Endothelial cell of umbilical vein (primary cell): Measurements from ENCODE around the gene RNF169. TPM values are rescaled to one million over a fixed set of nuclear protein-coding genes. Genes with fewer than 3 reads are reported as not detected.

ENCODE experiments used
- BruUV-seq: library from RNA; stranded (reverse); fragments of 400-500 nt; replicated peaks from 2 replicates; lab custom pipeline; 2021; lab: Mats Ljungman, UMichigan
- CTCF ChIA-PET: fragments of 300-600, 350-600 bp; sonication (Branson Sonifier 250); formaldehyde crosslinking; loops from one replicate; lab custom pipeline; 2021; ENCODE audit warnings: antibody characterized with exemption, inconsistent platforms; lab: Charles Lee
- POLR2A ChIA-PET: fragments of 300-600, 350-600 bp; sonication (Branson Sonifier 250); formaldehyde crosslinking; loops from one replicate; lab custom pipeline; 2021; ENCODE audit warnings: antibody characterized with exemption, inconsistent platforms; lab: Charles Lee
- DNase-seq: peaks from one replicate; pipeline ENCODE4 v3.0.0-alpha.2; 2011; ENCODE audit warnings: low read depth, low spot score
- FAIRE-seq: peaks from 2 replicates; lab custom pipeline; 2011; peaks lifted over from hg19 to GRCh38; lab: Jason Lieb, UNC
- H2AFZ ChIP-seq: 2 replicates; pipeline ENCODE4 v1.6.0; 2012; ENCODE audit warnings: low read depth, low read length, control low read depth, inconsistent platforms
- H3K27ac ChIP-seq: 2 replicates; pipeline ENCODE4 v1.5.1; 2011; ENCODE audit warnings: low read depth, mild to moderate bottlenecking, control low read depth, low read length, moderate library complexity; ENCODE audit not compliant: insufficient read depth
- H3K27me3 ChIP-seq, 2 experiments: 2 replicates each; pipeline versions ENCODE4 v1.6.0 to v1.6.1; 2011; ENCODE audit warnings: low read length in 2 of 2, mixed read lengths in 1 of 2; ENCODE audit not compliant: control insufficient read depth in 2 of 2, insufficient read depth in 2 of 2
- H3K36me3 ChIP-seq, 2 experiments: 2 replicates in 1 of 2; 3 replicates in 1 of 2; pipeline ENCODE4 v1.5.1; 2011; ENCODE audit warnings: low read length in 2 of 2, mild to moderate bottlenecking in 1 of 2, moderate library complexity in 1 of 2; ENCODE audit not compliant: control insufficient read depth in 2 of 2, insufficient read depth in 2 of 2; ENCODE audit errors: extremely low read depth in 1 of 2
- H3K4me1 ChIP-seq: 3 replicates; pipeline ENCODE4 v1.5.1; 2011; ENCODE audit warnings: mild to moderate bottlenecking, low read length; ENCODE audit not compliant: control insufficient read depth, insufficient read depth; ENCODE audit errors: extremely low read depth
- H3K4me2 ChIP-seq: 2 replicates; pipeline ENCODE4 v1.6.1; 2011; ENCODE audit warnings: low read length, control low read depth, mixed read lengths; ENCODE audit not compliant: insufficient read depth
- H3K4me3 ChIP-seq, 3 experiments: fragments of 200-600 bp in 1 of 3; sonication (generic), shearing (Covaris generic) in 1 of 3; replicated peaks in 1 of 3; 2 replicates each; pipeline ENCODE4 v1.5.1; 2011 to 2016; ENCODE audit warnings: control low read depth in 3 of 3, low read length in 3 of 3, mild to moderate bottlenecking in 2 of 3, inconsistent platforms in 1 of 3, low read depth in 1 of 3, moderate library complexity in 1 of 3; ENCODE audit not compliant: insufficient read depth in 1 of 3
- H3K79me2 ChIP-seq: 2 replicates; pipeline ENCODE4 v1.6.0; 2012; ENCODE audit warnings: low read length, inconsistent platforms; ENCODE audit not compliant: control insufficient read depth, insufficient read depth
- H3K9ac ChIP-seq: replicated peaks from 2 replicates; pipeline ENCODE3; 2011; ENCODE audit warnings: low read length, control low read depth; ENCODE audit not compliant: insufficient read depth; ENCODE audit errors: extremely low read depth
- H3K9me1 ChIP-seq: replicated peaks from 3 replicates; pipeline ENCODE4 v1.6.0; 2011; ENCODE audit warnings: mild to moderate bottlenecking, low read length; ENCODE audit not compliant: control insufficient read depth, insufficient read depth; ENCODE audit errors: extremely low read depth
- H3K9me3 ChIP-seq: replicated peaks from 2 replicates; pipeline ENCODE4 v1.5.1; 2012; ENCODE audit warnings: low read length, inconsistent platforms; ENCODE audit not compliant: control insufficient read depth, insufficient read depth
- H4K20me1 ChIP-seq: replicated peaks from 2 replicates; pipeline ENCODE3; 2011; ENCODE audit warnings: mild to moderate bottlenecking, low read length; ENCODE audit not compliant: control insufficient read depth, insufficient read depth; ENCODE audit errors: extremely low read depth
- CTCF ChIP-seq, 2 donors: IDR thresholded peaks; 1 replicate in 1 of 2; 2 replicates in 1 of 2; pipeline ENCODE4 v1.5.1; 2011; ENCODE audit warnings: low read length in 2 of 2, mild to moderate bottlenecking in 2 of 2, moderate library complexity in 2 of 2, control low read depth in 1 of 2, inconsistent platforms in 1 of 2, low read depth in 1 of 2; ENCODE audit not compliant: insufficient read depth in 1 of 2; ENCODE audit errors: extremely low read depth in 1 of 2
- FOS ChIP-seq: IDR thresholded peaks from 2 replicates; pipeline ENCODE4 v1.6.1; 2011; ENCODE audit warnings: mild to moderate bottlenecking, low read length, moderate library complexity, borderline replicate concordance; ENCODE audit not compliant: insufficient read depth
- GATA2 ChIP-seq: IDR thresholded peaks from 2 replicates; pipeline ENCODE4 v1.7.0; 2011; ENCODE audit warnings: low read depth, mild to moderate bottlenecking, moderate library complexity, mixed read lengths, low read length; ENCODE audit not compliant: insufficient read length, insufficient read depth
- MYC ChIP-seq: IDR thresholded peaks from one replicate; pipeline ENCODE4 v1.6.1; 2011; ENCODE audit warnings: mild to moderate bottlenecking, low read depth, low read length
- dilution Hi-C: fragments of 300-500 bp; cut with MboI; formaldehyde crosslinking; loops from one replicate; pipeline ENCODE4 v1.15.0; 2019; ENCODE audit warnings: low sequenced_read_pairs; ENCODE audit not compliant: extremely low pct_ligation_motif_present
- intact Hi-C: fragments of 100-400 bp; cut with micrococcal nuclease; formaldehyde crosslinking; loops from one replicate; pipeline ENCODE4 v1.10.0; 2022
- polyA plus RNA-seq, 4 experiments: library from polyadenylated mRNA; depleted of rRNA in 3 of 4; stranded (reverse) in 3 of 4; unstranded in 1 of 4; fragments of >200 nt; gene quantifications; 2 replicates each; pipeline versions ENCODE4 v1.2.1 to v1.2.3, GENCODE V29; 2011 to 2012; ENCODE audit warnings: missing spikeins in 1 of 4
- total RNA-seq: library from RNA; stranded (reverse); gene quantifications from 2 replicates; pipeline ENCODE4 v1.2.3, GENCODE V29; 2021

Gene RNF169
- total and polyA plus RNA-seq, 2 donors (not counting 3 experiments of a cell fraction or from before 2014, with no cell fraction given), result 5.8 to 21.3 TPM

- DNase-seq (no peak), FAIRE-seq (no peak)
- POLR2A ChIA-PET, result no interaction called here
- Histone ChIP-seq H3K27ac (no peak overlapping the region), H3K27me3 (no peaks in the 10 kb centered on the region), H3K36me3 (peaks cover 0 to 16% of the 10 kb centered on the region in 2 experiments), H3K9ac (no peak overlapping the region), H3K4me3 (no peak overlapping the region), H4K20me1 (no peaks in the 10 kb centered on the region), H3K4me2 (no peak overlapping the region), H3K9me3 (no peaks in the 10 kb centered on the region), H3K79me2 (no peaks in the 10 kb centered on the region), H3K4me1 (peaks cover 12% of the 10 kb centered on the region), H2AFZ (no peak overlapping the region), H3K9me1 (no peaks in the 10 kb centered on the region)
- CTCF ChIA-PET, result no interaction called here
- BruUV-seq, result no TSS peak
- intact Hi-C loops, result no loop called here
- dilution Hi-C loops, result loop anchor here (25.0 kb wide), 1 partner anchor 137 kb away; no protein-coding TSS in a partner anchor
- TF ChIP-seq FOS, result no peak
- TF ChIP-seq MYC, result no peak
- TF ChIP-seq GATA2, result no peak
- TF ChIP-seq CTCF (IDR thresholded peaks at IDR 0.05; ENCODE audit: extremely low read depth in 1 of 2, insufficient read depth in 1 of 2, low read depth in 1 of 2, low read length in 2 of 2), result no peak
These were observed 101.1 kb downstream of the RNF169 start for GRCh38 chr11:74849525-74850391.
